GM12878 (cell line): ENCODE data around the gene GIGYF1.

Experiments
- E2F4 ChIP-seq: IDR thresholded peaks from 2 replicates; pipeline ENCODE4 v1.6.1; 2012; ENCODE audit warnings: low read depth, low read length, improper control_type of control experiment
- FOXM1 ChIP-seq: IDR thresholded peaks from 2 replicates; pipeline ENCODE4 v1.6.1; 2012; ENCODE audit warnings: low read depth, mild to moderate bottlenecking, inconsistent platforms, low read length, moderate library complexity
- JUNB ChIP-seq: IDR thresholded peaks from 2 replicates; pipeline ENCODE4 v1.6.1; 2016; ENCODE audit warnings: antibody characterized with exemption, mild to moderate bottlenecking
- PRDM15 ChIP-seq: fragments of 450-650 bp; formaldehyde crosslinking; IDR thresholded peaks from 2 replicates; pipeline ENCODE4 v1.4.0; 2020; ENCODE audit warnings: mild to moderate bottlenecking, moderate library complexity
- TF ChIP-seq, protein P1 (sequence below), 3 experiments: IDR thresholded peaks in 2 of 3; conservative IDR thresholded peaks in 1 of 3; 2 replicates each; pipeline ENCODE4 v1.5.1; 2011; ENCODE audit warnings: low read depth in 3 of 3, low read length in 3 of 3, mild to moderate bottlenecking in 3 of 3, control low read depth in 2 of 3, moderate library complexity in 2 of 3, inconsistent platforms in 1 of 3, mixed read lengths in 1 of 3; ENCODE audit not compliant: control insufficient read depth in 2 of 3, insufficient read depth in 1 of 3; ENCODE audit errors: extremely low read depth in 1 of 3
- TF ChIP-seq, protein P2 (sequence below): fragments of 450-650 bp; formaldehyde crosslinking; IDR thresholded peaks from 2 replicates; pipeline ENCODE4 v1.5.0; 2022; ENCODE audit warnings: mild to moderate bottlenecking, missing genetic modification characterization

GRCh38 chr7:100682228-100682741 is 11.8 kb downstream of the GIGYF1 start:
- TF ChIP-seq, protein P1, sequence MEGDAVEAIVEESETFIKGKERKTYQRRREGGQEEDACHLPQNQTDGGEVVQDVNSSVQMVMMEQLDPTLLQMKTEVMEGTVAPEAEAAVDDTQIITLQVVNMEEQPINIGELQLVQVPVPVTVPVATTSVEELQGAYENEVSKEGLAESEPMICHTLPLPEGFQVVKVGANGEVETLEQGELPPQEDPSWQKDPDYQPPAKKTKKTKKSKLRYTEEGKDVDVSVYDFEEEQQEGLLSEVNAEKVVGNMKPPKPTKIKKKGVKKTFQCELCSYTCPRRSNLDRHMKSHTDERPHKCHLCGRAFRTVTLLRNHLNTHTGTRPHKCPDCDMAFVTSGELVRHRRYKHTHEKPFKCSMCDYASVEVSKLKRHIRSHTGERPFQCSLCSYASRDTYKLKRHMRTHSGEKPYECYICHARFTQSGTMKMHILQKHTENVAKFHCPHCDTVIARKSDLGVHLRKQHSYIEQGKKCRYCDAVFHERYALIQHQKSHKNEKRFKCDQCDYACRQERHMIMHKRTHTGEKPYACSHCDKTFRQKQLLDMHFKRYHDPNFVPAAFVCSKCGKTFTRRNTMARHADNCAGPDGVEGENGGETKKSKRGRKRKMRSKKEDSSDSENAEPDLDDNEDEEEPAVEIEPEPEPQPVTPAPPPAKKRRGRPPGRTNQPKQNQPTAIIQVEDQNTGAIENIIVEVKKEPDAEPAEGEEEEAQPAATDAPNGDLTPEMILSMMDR (IDR thresholded peaks at IDR 0.05 in 2 of 3, conservative IDR thresholded peaks at IDR 0.05 in 1 of 3; ENCODE audit: control insufficient read depth in 2 of 3, extremely low read depth in 1 of 3, insufficient read depth in 1 of 3, low read depth in 3 of 3, low read length in 3 of 3), result no peak
- TF ChIP-seq E2F4, result no peak
- TF ChIP-seq, protein P2, sequence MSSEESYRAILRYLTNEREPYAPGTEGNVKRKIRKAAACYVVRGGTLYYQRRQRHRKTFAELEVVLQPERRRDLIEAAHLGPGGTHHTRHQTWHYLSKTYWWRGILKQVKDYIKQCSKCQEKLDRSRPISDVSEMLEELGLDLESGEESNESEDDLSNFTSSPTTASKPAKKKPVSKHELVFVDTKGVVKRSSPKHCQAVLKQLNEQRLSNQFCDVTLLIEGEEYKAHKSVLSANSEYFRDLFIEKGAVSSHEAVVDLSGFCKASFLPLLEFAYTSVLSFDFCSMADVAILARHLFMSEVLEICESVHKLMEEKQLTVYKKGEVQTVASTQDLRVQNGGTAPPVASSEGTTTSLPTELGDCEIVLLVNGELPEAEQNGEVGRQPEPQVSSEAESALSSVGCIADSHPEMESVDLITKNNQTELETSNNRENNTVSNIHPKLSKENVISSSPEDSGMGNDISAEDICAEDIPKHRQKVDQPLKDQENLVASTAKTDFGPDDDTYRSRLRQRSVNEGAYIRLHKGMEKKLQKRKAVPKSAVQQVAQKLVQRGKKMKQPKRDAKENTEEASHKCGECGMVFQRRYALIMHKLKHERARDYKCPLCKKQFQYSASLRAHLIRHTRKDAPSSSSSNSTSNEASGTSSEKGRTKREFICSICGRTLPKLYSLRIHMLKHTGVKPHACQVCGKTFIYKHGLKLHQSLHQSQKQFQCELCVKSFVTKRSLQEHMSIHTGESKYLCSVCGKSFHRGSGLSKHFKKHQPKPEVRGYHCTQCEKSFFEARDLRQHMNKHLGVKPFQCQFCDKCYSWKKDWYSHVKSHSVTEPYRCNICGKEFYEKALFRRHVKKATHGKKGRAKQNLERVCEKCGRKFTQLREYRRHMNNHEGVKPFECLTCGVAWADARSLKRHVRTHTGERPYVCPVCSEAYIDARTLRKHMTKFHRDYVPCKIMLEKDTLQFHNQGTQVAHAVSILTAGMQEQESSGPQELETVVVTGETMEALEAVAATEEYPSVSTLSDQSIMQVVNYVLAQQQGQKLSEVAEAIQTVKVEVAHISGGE (CRISPR knock-in tag), result no peak
- no peak for TF ChIP-seq PRDM15 (CRISPR knock-in tag)
- no peak for TF ChIP-seq JUNB
- no peak for TF ChIP-seq FOXM1
